ENCODE measurements around the gene P2RY11.

Gene P2RY11

DNA sequence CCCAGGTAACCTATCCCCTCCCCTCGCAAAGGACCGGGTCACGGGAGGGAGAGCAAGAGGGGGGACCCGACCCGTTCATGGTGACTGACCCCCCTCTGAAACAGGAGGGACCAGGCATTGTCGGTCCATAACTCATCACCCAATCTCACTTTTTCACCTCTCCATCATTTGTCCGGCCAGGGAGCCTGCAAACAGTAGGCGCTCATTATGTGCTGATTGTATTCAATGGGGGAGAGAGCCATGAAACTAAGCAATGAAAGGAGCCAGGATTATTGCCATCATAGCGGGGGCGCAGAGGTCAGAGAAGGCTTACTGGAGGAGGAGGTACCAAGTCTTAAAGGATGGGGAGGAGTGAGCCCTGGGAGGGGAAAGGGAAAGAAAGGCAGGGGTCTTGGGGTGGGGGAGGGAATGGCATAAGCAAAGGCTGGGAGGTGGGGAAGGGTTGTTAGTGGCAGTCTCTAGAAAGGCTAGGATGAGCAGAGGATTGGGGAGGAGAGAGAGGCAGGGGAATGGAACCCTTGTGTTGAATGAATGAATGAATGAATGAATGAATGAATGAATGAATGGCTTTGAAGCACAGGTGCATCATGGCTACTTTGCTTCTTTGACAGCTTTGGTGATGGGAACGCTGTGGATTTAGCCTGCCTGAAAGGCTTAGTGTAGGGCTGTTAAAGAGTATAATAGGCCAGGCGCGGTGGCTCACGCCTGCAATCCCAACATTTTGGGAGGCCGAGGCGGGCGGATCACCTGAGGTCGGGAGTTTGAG, 24.0 kb upstream of the P2RY11 start:
- H3K4me3 ChIP-seq: peak overlapping the region; percentile 48; the same call in 1 of the 2 replicates
- in situ Hi-C loops (cut with MboI; ENCODE audit: low sequenced_read_pairs): no loop called here

DNA sequence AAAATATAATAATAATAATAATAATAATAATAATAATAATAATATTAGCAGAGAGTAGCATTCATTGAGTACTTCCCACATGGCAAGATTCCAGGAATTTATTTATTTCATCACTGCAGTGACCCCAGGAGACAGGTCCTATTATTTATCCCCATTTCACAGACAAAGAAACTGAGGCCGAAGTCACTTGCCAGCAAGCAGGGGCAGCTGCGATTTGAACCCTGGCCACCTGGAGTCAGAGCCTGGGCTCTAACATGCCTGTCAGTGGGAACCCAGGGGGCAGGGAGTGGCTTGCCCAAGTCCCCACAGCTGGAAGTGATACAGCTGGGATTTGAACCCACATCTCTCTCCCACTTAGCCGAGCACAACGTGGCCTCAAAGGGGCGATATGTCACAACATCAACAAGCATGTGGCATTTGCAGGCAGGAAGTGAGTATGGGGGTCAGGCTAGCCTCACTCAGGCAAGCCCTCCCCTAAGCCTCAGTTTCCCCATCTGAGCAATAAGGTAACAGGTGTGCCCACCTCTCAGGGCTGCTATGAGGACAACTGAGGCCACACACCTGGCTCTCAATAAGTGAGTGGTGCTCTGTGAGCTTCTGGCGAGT, 22.4 kb upstream of the P2RY11 start:
- Histone ChIP-seq H3K4me1 (no peaks in the 10 kb centered on the region), H3K36me3 (replicated peaks) (no peaks in the 10 kb centered on the region), H3K4me3 (no peak overlapping the region), H3K9me3 (no peaks in the 10 kb centered on the region; the same call in 1 of the 2 replicates), H3K27me3 (ENCODE audit: low read depth) (no peaks in the 10 kb centered on the region)
- in situ Hi-C loops (cut with MboI; ENCODE audit: low sequenced_read_pairs): no loop called here
- no peak for DNase-seq (ENCODE audit: low spot score in 2 of 2)

More for the DNA sequence above, 24.0 kb upstream of the P2RY11 start:
- H3K36me3 ChIP-seq (replicated peaks): no peaks in the 10 kb centered on the region
- no peaks in the 10 kb centered on the region for H3K4me1 ChIP-seq
- DNase-seq (ENCODE audit: low spot score in 2 of 2): no peak
- 0 out of 2 replicates have a peak, but pooled peaks cover 2% of the 10 kb centered on the region for H3K27me3 ChIP-seq (ENCODE audit: low read depth)
- no peaks in the 10 kb centered on the region; the same call in 1 of the 2 replicates for H3K9me3 ChIP-seq

DNA sequence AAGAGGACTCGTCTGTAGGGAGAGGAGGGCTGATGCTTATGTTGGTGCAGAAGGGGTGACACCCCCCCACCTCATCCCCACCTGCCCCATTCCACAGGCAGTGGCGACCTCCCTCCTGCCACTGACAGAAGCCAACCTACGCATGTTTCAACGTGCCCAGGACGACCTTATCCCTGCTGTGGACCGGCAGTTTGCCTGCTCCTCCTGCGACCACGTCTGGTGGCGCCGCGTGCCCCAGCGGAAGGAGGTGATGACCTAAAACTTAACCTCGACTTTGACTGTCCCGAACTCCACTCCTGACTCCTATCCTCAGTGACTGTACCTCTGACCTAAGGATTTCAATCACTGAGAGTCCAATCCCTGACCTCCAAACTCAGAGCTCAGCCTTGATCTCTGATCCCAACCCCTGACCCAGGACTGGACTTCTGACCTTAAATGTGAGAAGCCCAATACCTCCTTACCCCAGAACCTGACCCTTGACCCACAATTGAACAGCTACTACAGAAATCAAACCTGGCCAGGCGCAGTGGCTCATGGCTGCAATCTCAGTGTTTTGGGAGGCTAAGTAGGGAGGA, 21.6 kb upstream of the P2RY11 start:
- H3K27me3 ChIP-seq (ENCODE audit: low read depth): no peaks in the 10 kb centered on the region
- no peaks in the 10 kb centered on the region for H3K4me1 ChIP-seq
- DNase-seq (ENCODE audit: low spot score in 2 of 2): no peak
- no peak overlapping the region for H3K4me3 ChIP-seq
- in situ Hi-C loops (cut with MboI; ENCODE audit: low sequenced_read_pairs): no loop called here
- H3K9me3 ChIP-seq: no peaks in the 10 kb centered on the region; the same call in 1 of the 2 replicates
- H3K36me3 ChIP-seq (replicated peaks): no peaks in the 10 kb centered on the region

DNA sequence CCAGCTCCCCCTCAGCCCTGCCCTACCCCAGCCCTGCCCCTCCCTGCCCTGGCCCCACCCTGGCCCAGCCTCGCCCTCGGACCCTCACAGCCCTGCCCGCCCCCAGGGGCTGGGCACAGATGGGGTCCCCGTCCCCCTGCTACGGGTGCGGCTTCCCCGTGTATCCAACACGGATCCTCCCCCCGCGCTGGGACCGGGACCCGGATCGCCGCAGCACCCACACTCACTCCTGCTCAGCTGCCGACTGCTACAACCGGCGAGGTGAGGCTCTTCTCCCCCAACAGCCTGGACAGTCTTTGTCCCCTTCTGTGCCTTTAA, 20.2 kb upstream of the P2RY11 start:
- in situ Hi-C loops (cut with MboI; ENCODE audit: low sequenced_read_pairs): no loop called here

DNA sequence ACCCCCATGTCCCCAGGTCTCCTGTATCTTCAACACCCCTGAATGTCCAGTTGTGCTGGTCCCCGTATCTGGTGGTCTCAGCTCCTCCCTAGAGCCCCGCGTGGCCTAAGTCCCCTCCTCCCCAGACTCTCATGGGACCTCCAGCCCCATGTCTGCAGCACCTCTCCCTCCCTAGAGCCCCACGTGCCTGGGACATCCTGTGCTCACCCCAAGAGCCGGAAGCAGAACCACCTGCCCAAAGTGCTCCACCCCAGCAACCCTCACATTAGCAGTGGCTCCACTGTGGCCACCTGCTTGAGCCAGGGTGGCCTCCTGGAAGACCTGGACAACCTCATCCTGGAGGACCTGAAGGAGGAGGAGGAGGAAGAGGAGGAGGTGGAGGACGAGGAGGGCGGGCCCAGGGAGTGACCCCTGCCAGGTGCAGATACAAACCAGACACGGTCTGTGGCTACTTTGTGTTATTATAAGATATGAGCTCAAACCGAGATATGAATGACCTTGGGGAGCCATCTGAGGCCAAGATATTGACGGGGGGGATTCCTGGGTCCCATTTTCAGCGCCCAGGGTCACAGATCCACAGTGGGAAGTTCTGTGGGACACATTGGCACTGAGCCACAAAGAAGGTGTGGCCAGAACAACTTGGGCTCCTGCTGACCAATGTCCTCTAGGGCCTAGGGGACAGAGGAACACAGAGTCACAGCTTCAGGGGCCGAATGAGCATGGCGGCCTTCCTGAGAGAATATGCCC, 19.4 kb upstream of the P2RY11 start:
- H3K4me3 ChIP-seq: no peak overlapping the region

More for the DNA sequence above, 20.2 kb upstream of the P2RY11 start:
- H3K4me1 ChIP-seq: peaks cover 4% of the 10 kb centered on the region; the same call in 1 of the 2 replicates
- peaks cover 3% of the 10 kb centered on the region for H3K9me3 ChIP-seq
- no peak for DNase-seq (ENCODE audit: low spot score in 2 of 2)
- peaks cover 5% of the 10 kb centered on the region for H3K27me3 ChIP-seq (ENCODE audit: low read depth)
- H3K36me3 ChIP-seq (replicated peaks): no peaks in the 10 kb centered on the region
- no peak overlapping the region for H3K4me3 ChIP-seq

DNA sequence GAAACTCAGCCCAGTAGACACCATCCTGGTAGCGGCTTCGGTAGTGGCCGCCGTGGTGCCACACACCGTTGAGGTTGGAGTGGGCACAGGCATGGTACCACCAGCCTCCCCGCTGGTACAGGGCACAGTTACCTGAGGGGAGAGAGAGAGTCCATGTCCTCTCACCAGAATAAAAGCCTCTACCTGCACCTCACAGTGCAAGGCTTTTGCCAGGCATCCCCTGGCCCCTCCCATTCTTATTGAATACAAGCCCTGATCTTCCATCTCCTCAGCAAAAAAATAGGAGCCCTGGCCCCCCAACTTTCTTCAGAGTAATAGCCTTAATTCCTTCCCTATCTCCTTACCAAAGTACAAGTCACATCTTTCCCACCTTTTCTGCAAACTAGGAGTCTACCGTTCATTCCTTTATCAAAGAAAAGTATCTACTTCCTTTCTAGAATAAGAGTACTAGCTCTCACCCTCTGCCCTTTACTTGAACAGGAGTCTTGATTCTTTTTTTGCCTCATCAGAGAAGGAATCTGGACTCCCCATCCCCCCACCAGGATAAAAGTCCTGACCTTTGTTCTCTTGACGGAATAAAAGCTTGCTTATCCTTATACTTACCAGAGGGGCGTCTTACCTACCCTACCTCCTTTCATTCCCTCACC, 18.7 kb upstream of the P2RY11 start:
- DNase-seq (ENCODE audit: low spot score in 2 of 2): no peak
- no peak overlapping the region for H3K4me3 ChIP-seq
- in situ Hi-C loops (cut with MboI; ENCODE audit: low sequenced_read_pairs): no loop called here
- H3K9me3 ChIP-seq: peaks cover 3% of the 10 kb centered on the region
- peaks cover 7% of the 10 kb centered on the region; the same call in 1 of the 2 replicates for H3K4me1 ChIP-seq
- no peaks in the 10 kb centered on the region for H3K36me3 ChIP-seq (replicated peaks)
- H3K27me3 ChIP-seq (ENCODE audit: low read depth): peaks cover 5% of the 10 kb centered on the region

More for the DNA sequence above, 19.4 kb upstream of the P2RY11 start:
- Histone ChIP-seq H3K9me3 (peaks cover 3% of the 10 kb centered on the region), H3K27me3 (ENCODE audit: low read depth) (peaks cover 5% of the 10 kb centered on the region), H3K4me1 (peaks cover 7% of the 10 kb centered on the region; the same call in 1 of the 2 replicates), H3K36me3 (replicated peaks) (no peaks in the 10 kb centered on the region)
- no peak for DNase-seq (ENCODE audit: low spot score in 2 of 2)
- in situ Hi-C loops (cut with MboI; ENCODE audit: low sequenced_read_pairs): no loop called here

DNA sequence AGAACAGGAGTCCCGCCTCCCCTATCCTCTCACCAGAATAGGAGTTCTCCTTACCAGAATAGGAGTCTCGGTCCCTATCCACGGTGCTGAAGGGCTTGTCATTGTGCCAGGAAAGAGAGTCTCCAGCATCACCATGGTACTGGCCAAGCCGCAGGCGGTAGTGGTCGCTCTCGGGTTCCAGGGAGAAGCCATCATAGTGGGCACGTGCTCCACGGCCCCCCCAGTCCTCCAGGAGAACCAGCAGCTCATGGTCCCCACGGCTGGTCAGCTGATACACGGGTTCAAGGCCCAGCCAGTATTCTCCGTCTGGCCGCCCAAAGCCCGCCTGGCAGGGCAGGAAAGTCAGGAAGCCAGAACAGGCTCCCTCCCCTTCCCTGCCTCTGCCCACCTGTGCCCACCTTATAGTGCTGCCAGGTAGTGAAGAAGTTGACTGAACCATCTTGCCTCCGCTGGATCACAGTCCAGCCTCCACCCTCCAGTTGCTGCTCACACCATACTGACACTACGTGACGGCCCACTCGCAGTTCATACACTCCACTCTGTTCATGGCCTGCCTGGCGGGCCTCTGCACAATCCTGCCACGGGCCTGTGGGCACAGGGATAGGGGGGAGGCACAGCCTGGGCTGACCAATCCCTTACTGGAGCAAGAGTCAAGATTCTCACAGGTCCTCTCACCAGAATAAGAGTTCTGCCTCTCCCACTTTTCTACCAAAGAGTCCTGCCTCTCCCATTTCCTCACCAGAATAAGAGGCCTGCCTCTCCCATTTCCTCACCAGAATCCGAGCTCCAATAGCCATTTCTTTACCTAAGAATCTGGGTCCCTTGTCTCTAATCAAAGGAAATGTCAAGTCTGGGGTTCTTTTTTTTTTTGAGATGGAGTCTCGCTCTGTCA, 18.0 kb upstream of the P2RY11 start:
- H3K4me1 ChIP-seq: peaks cover 7% of the 10 kb centered on the region; the same call in 1 of the 2 replicates
- H3K9me3 ChIP-seq: peaks cover 3% of the 10 kb centered on the region
- DNase-seq (ENCODE audit: low spot score in 2 of 2): no peak
- no peak overlapping the region for H3K4me3 ChIP-seq
- no peaks in the 10 kb centered on the region for H3K36me3 ChIP-seq (replicated peaks)
- peaks cover 5% of the 10 kb centered on the region for H3K27me3 ChIP-seq (ENCODE audit: low read depth)
- in situ Hi-C loops (cut with MboI; ENCODE audit: low sequenced_read_pairs): no loop called here

DNA sequence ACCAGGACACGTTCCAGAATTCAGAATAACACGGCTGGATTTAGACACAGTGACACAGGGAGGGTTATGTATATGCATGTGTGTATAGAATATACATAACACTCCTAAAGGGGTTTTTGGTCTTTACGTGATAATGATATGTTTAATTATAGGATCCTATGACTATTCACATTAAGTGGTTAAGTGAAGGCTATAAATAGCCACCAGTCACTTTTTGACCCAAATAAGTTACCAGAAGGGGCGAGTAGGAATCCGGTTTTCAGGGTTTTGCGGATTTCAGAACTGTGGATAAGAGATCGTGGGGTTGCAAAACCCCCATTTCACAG, 15.9 kb upstream of the P2RY11 start:
- Histone ChIP-seq H3K27me3 (ENCODE audit: low read depth) (peaks cover 5% of the 10 kb centered on the region), H3K4me3 (no peak overlapping the region; the same call in 1 of the 2 replicates), H3K4me1 (peaks cover 7% of the 10 kb centered on the region; the same call in 1 of the 2 replicates), H3K36me3 (replicated peaks) (no peaks in the 10 kb centered on the region), H3K9me3 (peaks cover 3% of the 10 kb centered on the region)
- DNase-seq (ENCODE audit: low spot score in 2 of 2): no peak
- in situ Hi-C loops (cut with MboI; ENCODE audit: low sequenced_read_pairs): no loop called here

DNA sequence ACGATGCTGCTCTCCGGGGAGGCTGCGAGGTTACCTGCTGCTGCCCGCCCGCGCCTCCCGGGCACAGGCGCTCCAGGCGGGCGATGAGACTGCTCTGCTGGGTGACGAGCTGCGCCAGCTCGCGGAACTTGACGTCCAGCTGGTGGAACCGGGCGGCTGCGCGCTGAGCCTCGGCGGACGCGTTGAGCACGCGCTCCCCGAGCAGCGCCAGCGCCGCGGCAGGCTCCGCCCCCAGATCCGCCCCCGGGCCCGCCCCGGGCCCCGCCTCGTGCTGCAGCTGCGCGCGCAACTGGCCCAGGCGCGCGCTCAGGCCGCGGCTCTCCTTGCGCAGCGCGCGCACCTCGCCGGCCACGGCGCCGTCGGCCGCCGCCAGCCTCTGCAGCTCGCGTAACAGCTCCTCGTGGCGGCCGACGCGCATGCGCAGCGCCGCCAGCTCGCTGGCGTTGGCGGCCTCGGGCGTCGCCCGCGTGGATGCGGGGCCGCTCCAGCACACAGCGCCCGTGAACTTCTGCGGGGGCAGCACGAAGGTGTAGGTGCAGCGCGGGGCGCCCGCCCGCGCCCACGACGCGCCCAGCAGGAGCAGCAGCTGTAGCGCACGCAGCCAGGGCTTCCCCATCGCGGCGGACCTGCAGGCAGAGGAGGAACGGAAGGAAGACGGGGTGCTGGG, 15.4 kb upstream of the P2RY11 start:
- Histone ChIP-seq H3K4me1 (peaks cover 7% of the 10 kb centered on the region; the same call in 1 of the 2 replicates), H3K27me3 (ENCODE audit: low read depth) (peaks cover 5% of the 10 kb centered on the region), H3K36me3 (replicated peaks) (no peaks in the 10 kb centered on the region), H3K4me3 (peak overlapping the region; percentile 15), H3K9me3 (peaks cover 3% of the 10 kb centered on the region)
- DNase-seq (ENCODE audit: low spot score in 2 of 2): peak; percentile 86 to 89
- in situ Hi-C loops (cut with MboI; ENCODE audit: low sequenced_read_pairs): no loop called here

DNA sequence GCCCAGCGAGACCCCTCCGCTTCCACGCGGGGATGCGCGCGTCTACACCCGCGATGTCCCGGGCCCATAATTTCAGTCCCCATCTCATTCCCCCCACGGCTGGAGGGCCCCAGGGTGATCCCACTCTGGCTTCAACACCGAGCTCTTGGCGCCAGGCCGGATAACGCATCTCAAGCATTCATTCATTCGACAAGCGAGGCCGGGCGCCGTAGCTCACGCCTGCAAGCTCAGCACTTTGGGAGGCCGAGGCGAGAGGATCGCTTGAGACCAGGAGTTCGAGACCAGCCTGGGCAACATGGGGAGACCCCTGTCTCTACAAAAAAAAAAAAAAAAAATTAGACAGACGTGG, 14.9 kb upstream of the P2RY11 start:
- Histone ChIP-seq H3K9me3 (peaks cover 3% of the 10 kb centered on the region), H3K4me3 (peak overlapping the region; percentile 15), H3K4me1 (peaks cover 7% of the 10 kb centered on the region; the same call in 1 of the 2 replicates), H3K27me3 (ENCODE audit: low read depth) (peaks cover 5% of the 10 kb centered on the region), H3K36me3 (replicated peaks) (no peaks in the 10 kb centered on the region)
- DNase-seq (ENCODE audit: low spot score in 2 of 2): no peak
- in situ Hi-C loops (cut with MboI; ENCODE audit: low sequenced_read_pairs): no loop called here

DNA sequence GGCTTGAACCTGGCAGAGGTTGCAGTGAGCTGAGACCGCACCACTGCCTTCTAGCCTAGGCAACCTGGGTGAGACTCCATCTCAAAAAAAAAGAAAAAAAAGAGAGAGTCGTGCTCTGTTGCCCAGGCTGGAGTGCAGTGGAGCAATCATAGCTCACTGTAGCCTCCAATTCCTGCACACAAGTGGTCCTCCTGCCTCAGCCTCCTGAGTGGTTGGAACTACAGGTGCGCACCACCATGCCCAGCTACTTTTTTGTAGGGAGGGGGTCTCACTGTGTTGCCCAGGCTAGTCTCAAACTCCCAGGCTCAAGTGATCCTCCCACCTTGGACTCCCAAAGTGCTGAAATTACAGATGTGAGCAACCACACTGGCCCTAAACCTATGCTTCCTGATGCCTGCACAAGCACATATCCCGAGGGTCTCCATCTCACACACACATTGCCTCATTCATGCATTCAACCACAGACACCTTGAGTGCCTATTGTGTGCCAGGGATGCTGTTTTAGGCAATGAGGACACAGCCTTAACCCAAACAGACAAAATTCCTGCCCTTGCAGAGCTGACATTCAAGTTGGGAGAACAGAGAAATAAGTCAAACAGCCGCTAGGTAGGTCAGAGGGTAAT, 11.2 kb upstream of the P2RY11 start:
- Histone ChIP-seq H3K36me3 (replicated peaks) (no peaks in the 10 kb centered on the region), H3K4me3 (no peak overlapping the region), H3K4me1 (peaks cover 7% of the 10 kb centered on the region; the same call in 1 of the 2 replicates), H3K9me3 (peaks cover 3% of the 10 kb centered on the region), H3K27me3 (ENCODE audit: low read depth) (peaks cover 5% of the 10 kb centered on the region)
- in situ Hi-C loops (cut with MboI; ENCODE audit: low sequenced_read_pairs): loop anchor here (10.0 kb wide), 1 partner anchor 165 kb away; the partner anchor contains the start of gene OLFM2
- no peak for DNase-seq (ENCODE audit: low spot score in 2 of 2)

DNA sequence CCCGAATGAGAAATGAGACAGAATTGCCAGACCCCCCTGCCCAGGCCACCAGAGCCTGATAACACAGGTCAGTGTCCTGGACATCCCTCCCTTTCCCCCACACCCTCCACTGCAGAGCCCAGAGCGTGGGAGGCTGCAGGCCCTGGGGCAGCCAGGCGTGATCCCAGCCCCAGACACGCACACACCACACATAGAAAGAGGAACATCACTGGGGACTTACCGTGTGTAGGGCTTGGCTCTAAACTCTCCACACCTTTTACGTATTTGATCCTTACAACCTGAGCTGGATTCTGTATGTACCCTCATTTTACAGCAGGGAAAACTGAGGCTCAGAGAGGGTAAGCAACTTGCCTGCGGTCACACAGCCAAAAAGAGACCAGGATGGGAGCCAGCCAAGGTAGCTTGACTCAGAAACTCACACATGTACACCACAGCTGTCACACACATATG, 8.7 kb upstream of the P2RY11 start:
- no peak for DNase-seq (ENCODE audit: low spot score in 2 of 2)
- H3K27me3 ChIP-seq (ENCODE audit: low read depth): no peaks in the 10 kb centered on the region
- H3K36me3 ChIP-seq (replicated peaks): peaks cover 10% of the 10 kb centered on the region
- H3K9me3 ChIP-seq: no peaks in the 10 kb centered on the region
- no peak overlapping the region for H3K4me3 ChIP-seq
- in situ Hi-C loops (cut with MboI; ENCODE audit: low sequenced_read_pairs): loop anchor here (10.0 kb wide), 1 partner anchor 168 kb away; the partner anchor contains the start of gene OLFM2
- peaks cover 5% of the 10 kb centered on the region for H3K4me1 ChIP-seq

Measured in HAP-1 (cell line).